Transverse colon (tissue), 4 donors: ENCODE data around the gene NME8.

Experiments used
- POLR2A ChIP-seq: fragments of 450-650 bp; IDR thresholded peaks from one replicate; pipeline ENCODE4 v1.6.1; 2016; ENCODE audit warnings: antibody characterized with exemption, mild to moderate bottlenecking, moderate library complexity
- POLR2AphosphoS5 ChIP-seq, 3 donors: sonication (generic); formaldehyde crosslinking; IDR thresholded peaks; one replicate each; pipeline ENCODE4 v1.6.1; 2016; ENCODE audit warnings: antibody characterized with exemption in 3 of 3
- TF ChIP-seq, protein P1 (sequence below), 5 experiments: fragments of 200-600 bp in 3 of 5; fragments of 450-650 bp in 2 of 5; sonication (generic) in 3 of 5; IDR thresholded peaks; 1 replicate in 2 of 5; 2 replicates in 3 of 5; pipeline ENCODE4 v1.5.1; 2016 to 2017; ENCODE audit warnings: antibody characterized with exemption in 5 of 5, inconsistent platforms in 3 of 5, mild to moderate bottlenecking in 2 of 5, moderate library complexity in 1 of 5

DNA sequence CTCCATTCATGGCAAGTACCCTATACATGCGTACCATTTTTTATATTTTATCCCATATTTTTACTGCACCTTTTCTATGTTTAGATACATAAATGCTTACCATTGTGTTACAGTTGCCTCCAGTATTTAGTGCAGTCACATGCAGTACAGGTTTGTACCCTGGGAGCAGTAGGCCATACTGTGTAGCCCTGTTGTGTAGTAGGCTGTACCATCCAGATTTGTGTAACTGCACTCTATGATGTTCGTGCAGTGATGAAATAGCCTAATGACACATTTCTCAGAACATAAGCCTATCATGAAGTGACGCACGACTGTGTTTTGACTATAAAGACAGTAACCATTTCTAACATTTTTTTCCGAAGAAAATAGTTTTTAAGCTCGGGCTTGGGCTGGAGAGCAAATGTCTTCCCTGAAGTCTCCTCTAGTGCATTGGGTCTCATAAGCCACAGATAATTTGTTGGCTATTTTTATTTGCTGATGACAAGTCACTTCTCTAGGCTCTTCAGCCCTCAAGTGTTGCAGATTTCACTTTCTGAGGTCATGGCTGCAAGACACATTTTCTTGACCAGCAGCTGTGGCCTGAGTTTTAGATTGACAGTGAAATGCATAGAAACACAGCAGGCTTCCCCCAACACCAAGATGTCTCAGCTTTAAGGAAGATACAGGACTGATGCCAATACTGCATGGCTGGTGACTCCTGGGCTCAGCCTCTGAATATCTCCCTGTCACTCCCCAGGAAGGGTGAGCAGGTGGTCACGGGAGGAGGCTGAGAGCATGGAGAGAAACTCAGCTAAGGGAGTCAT, 98.9 kb downstream of the NME8 start:
- TF ChIP-seq, protein P1, sequence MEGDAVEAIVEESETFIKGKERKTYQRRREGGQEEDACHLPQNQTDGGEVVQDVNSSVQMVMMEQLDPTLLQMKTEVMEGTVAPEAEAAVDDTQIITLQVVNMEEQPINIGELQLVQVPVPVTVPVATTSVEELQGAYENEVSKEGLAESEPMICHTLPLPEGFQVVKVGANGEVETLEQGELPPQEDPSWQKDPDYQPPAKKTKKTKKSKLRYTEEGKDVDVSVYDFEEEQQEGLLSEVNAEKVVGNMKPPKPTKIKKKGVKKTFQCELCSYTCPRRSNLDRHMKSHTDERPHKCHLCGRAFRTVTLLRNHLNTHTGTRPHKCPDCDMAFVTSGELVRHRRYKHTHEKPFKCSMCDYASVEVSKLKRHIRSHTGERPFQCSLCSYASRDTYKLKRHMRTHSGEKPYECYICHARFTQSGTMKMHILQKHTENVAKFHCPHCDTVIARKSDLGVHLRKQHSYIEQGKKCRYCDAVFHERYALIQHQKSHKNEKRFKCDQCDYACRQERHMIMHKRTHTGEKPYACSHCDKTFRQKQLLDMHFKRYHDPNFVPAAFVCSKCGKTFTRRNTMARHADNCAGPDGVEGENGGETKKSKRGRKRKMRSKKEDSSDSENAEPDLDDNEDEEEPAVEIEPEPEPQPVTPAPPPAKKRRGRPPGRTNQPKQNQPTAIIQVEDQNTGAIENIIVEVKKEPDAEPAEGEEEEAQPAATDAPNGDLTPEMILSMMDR (IDR thresholded peaks at IDR 0.05), result no peak
- TF ChIP-seq POLR2A (no peak), POLR2AphosphoS5 (IDR thresholded peaks at IDR 0.05) (no peak)
